ENCODE measurements around the gene C4B. TPM values are rescaled to one million over a fixed set of nuclear protein-coding genes. Genes with fewer than 3 reads are reported as not detected.
A peak's percentile ranks its signal among the peaks of the same experiment; 100 is the strongest.
"Not testable (repeated sequence)": the region's sequence is repeated elsewhere in the genome, so short reads cannot be mapped to it uniquely, and the experiment has no call there.

The C4B gene
- total RNA-seq, 1 donor from 2014 or later: 6.4 TPM

GRCh38 chr6:32056254-32056653, 41.7 kb downstream of the C4B start:
- H3K4me1 Mint-ChIP-seq (ENCODE audit: low read depth, unreplicated experiment): no peaks in the 10 kb centered on the region
- H3K4me3 Mint-ChIP-seq (ENCODE audit: unreplicated experiment): no peak overlapping the region
- peaks cover 8% of the 10 kb centered on the region for H3K27me3 Mint-ChIP-seq (ENCODE audit: unreplicated experiment)
- no peak overlapping the region for H3K27ac Mint-ChIP-seq (ENCODE audit: unreplicated experiment)
- H3K9me3 Mint-ChIP-seq (ENCODE audit: unreplicated experiment): no peaks in the 10 kb centered on the region
- H3K36me3 Mint-ChIP-seq (ENCODE audit: unreplicated experiment): no peaks in the 10 kb centered on the region
- DNase-seq: no peak
- no peak for TF ChIP-seq CTCF (IDR thresholded peaks at IDR 0.05; ENCODE audit: partially characterized antibody, unreplicated experiment)

GRCh38 chr6:32057966-32058365, 43.4 kb downstream of the C4B start:
- H3K27ac Mint-ChIP-seq (ENCODE audit: unreplicated experiment): no peak overlapping the region
- no peaks in the 10 kb centered on the region for H3K9me3 Mint-ChIP-seq (ENCODE audit: unreplicated experiment)
- no peak for DNase-seq
- H3K36me3 Mint-ChIP-seq (ENCODE audit: unreplicated experiment): no peaks in the 10 kb centered on the region
- H3K4me3 Mint-ChIP-seq (ENCODE audit: unreplicated experiment): no peak overlapping the region
- peaks cover 12% of the 10 kb centered on the region for H3K27me3 Mint-ChIP-seq (ENCODE audit: unreplicated experiment)
- no peak for TF ChIP-seq CTCF (IDR thresholded peaks at IDR 0.05; ENCODE audit: partially characterized antibody, unreplicated experiment)
- no peaks in the 10 kb centered on the region for H3K4me1 Mint-ChIP-seq (ENCODE audit: low read depth, unreplicated experiment)

GRCh38 chr6:32058511-32058963, 43.9 kb downstream of the C4B start:
- Mint-ChIP-seq H3K9me3 (ENCODE audit: unreplicated experiment) (no peaks in the 10 kb centered on the region), H3K36me3 (ENCODE audit: unreplicated experiment) (no peaks in the 10 kb centered on the region), H3K27me3 (ENCODE audit: unreplicated experiment) (peaks cover 12% of the 10 kb centered on the region), H3K27ac (ENCODE audit: unreplicated experiment) (no peak overlapping the region), H3K4me3 (ENCODE audit: unreplicated experiment) (no peak overlapping the region), H3K4me1 (ENCODE audit: low read depth, unreplicated experiment) (no peaks in the 10 kb centered on the region)
- TF ChIP-seq CTCF (IDR thresholded peaks at IDR 0.05; ENCODE audit: partially characterized antibody, unreplicated experiment): no peak
- DNase-seq: no peak

GRCh38 chr6:32060966-32061655, 46.5 kb downstream of the C4B start:
- no peak for TF ChIP-seq CTCF (IDR thresholded peaks at IDR 0.05; ENCODE audit: partially characterized antibody, unreplicated experiment)
- no peak overlapping the region for H3K27ac Mint-ChIP-seq (ENCODE audit: unreplicated experiment)
- no peaks in the 10 kb centered on the region for H3K4me1 Mint-ChIP-seq (ENCODE audit: low read depth, unreplicated experiment)
- H3K4me3 Mint-ChIP-seq (ENCODE audit: unreplicated experiment): peak overlapping the region; percentile 38
- peaks cover 2% of the 10 kb centered on the region for H3K9me3 Mint-ChIP-seq (ENCODE audit: unreplicated experiment)
- no peaks in the 10 kb centered on the region for H3K36me3 Mint-ChIP-seq (ENCODE audit: unreplicated experiment)
- DNase-seq: no peak
- H3K27me3 Mint-ChIP-seq (ENCODE audit: unreplicated experiment): peaks cover 10% of the 10 kb centered on the region

- H3K9me3 Mint-ChIP-seq (ENCODE audit: unreplicated experiment): peaks cover 7% of the 10 kb centered on the region
- peaks cover 7% of the 10 kb centered on the region for H3K27me3 Mint-ChIP-seq (ENCODE audit: unreplicated experiment)
- TF ChIP-seq CTCF (IDR thresholded peaks at IDR 0.05; ENCODE audit: partially characterized antibody, unreplicated experiment): no peak
- H3K4me1 Mint-ChIP-seq (ENCODE audit: low read depth, unreplicated experiment): peaks cover 3% of the 10 kb centered on the region
- H3K4me3 Mint-ChIP-seq (ENCODE audit: unreplicated experiment): no peak overlapping the region
- H3K27ac Mint-ChIP-seq (ENCODE audit: unreplicated experiment): no peak overlapping the region
- no peaks in the 10 kb centered on the region for H3K36me3 Mint-ChIP-seq (ENCODE audit: unreplicated experiment)
- DNase-seq: no peak
Observed at GRCh38 chr6:32064706-32065105, 50.1 kb downstream of the C4B start.

- not testable (repeated sequence) for DNase-seq; H3K27me3 Mint-ChIP-seq (ENCODE audit: unreplicated experiment); H3K4me1 Mint-ChIP-seq (ENCODE audit: low read depth, unreplicated experiment); H3K9me3 Mint-ChIP-seq (ENCODE audit: unreplicated experiment); H3K27ac Mint-ChIP-seq (ENCODE audit: unreplicated experiment); H3K4me3 Mint-ChIP-seq (ENCODE audit: unreplicated experiment); H3K36me3 Mint-ChIP-seq (ENCODE audit: unreplicated experiment)
Observed at GRCh38 chr6:32067521-32067920, 52.9 kb downstream of the C4B start.

- H3K27me3 Mint-ChIP-seq (ENCODE audit: unreplicated experiment); H3K36me3 Mint-ChIP-seq (ENCODE audit: unreplicated experiment); H3K27ac Mint-ChIP-seq (ENCODE audit: unreplicated experiment); DNase-seq; H3K4me3 Mint-ChIP-seq (ENCODE audit: unreplicated experiment): not testable (repeated sequence)
- Mint-ChIP-seq H3K4me1 (ENCODE audit: low read depth, unreplicated experiment) (peaks cover 13% of the 10 kb centered on the region), H3K9me3 (ENCODE audit: unreplicated experiment) (peaks cover 12% of the 10 kb centered on the region)
Observed at GRCh38 chr6:32068315-32068714, 53.7 kb downstream of the C4B start.
